H1 (cell line): Measurements from ENCODE around the gene SYT14. TPM values are rescaled to one million over a fixed set of nuclear protein-coding genes. Genes with fewer than 3 reads are reported as not detected.

ENCODE experiments used
- CTCF ChIA-PET: fragments of 300-600 bp; sonication (Branson Sonifier 250); formaldehyde crosslinking; loops from one replicate; lab custom pipeline; 2021; ENCODE audit not compliant: partially characterized antibody; lab: Charles Lee
- POLR2A ChIA-PET: fragments of 300-600 bp; sonication (Branson Sonifier 250); formaldehyde crosslinking; loops from one replicate; lab custom pipeline; 2021; ENCODE audit warnings: inconsistent platforms; ENCODE audit not compliant: partially characterized antibody; lab: Charles Lee
- DNase-seq, 2 experiments: peaks; one replicate each; pipeline versions ENCODE4 v3.0.0 to v3.0.0-alpha.2; 2010 to 2022; ENCODE audit warnings: low spot score in 2 of 2, low read depth in 1 of 2, mixed read lengths in 1 of 2
- FAIRE-seq: peaks from 2 replicates; lab custom pipeline; 2011; peaks lifted over from hg19 to GRCh38; lab: Jason Lieb, UNC
- H2AFZ ChIP-seq: 2 replicates; pipeline ENCODE4 v1.8.1; 2012; ENCODE audit warnings: low read length, inconsistent platforms
- H2AK5ac ChIP-seq: 2 replicates; pipeline ENCODE4 v1.6.1; 2013; ENCODE audit warnings: low read depth, low read length
- H2BK120ac ChIP-seq: replicated peaks from 2 replicates; pipeline ENCODE3; 2013; ENCODE audit warnings: low read depth, low read length, inconsistent platforms
- H2BK12ac ChIP-seq: 2 replicates; pipeline ENCODE4 v1.6.1; 2013; ENCODE audit warnings: low read depth, low read length
- H2BK15ac ChIP-seq: 2 replicates; pipeline ENCODE4 v1.6.1; 2013; ENCODE audit warnings: low read length
- H2BK20ac ChIP-seq: 2 replicates; pipeline ENCODE4 v1.6.1; 2013; ENCODE audit warnings: low read length
- H2BK5ac ChIP-seq: 2 replicates; pipeline ENCODE4 v1.6.1; 2013; ENCODE audit warnings: low read depth, low read length
- H3K14ac ChIP-seq: 2 replicates; pipeline ENCODE4 v1.6.1; 2013; ENCODE audit warnings: inconsistent platforms; ENCODE audit not compliant: insufficient read length
- H3K18ac ChIP-seq: 2 replicates; pipeline ENCODE4 v1.6.1; 2013; ENCODE audit warnings: low read length; ENCODE audit errors: extremely low read depth
- H3K23ac ChIP-seq: 2 replicates; pipeline ENCODE4 v1.6.1; 2013; ENCODE audit warnings: inconsistent platforms; ENCODE audit not compliant: insufficient read length
- H3K23me2 ChIP-seq: 2 replicates; pipeline ENCODE4 v1.6.1; 2013; ENCODE audit warnings: low read depth, low read length
- H3K27ac ChIP-seq: 2 replicates; pipeline ENCODE4 v1.6.1; 2011; ENCODE audit warnings: low read depth, low read length, inconsistent platforms
- H3K27me3 ChIP-seq, 4 experiments: replicated peaks in 1 of 4; 1 replicate in 1 of 4; 2 replicates in 3 of 4; pipeline versions ENCODE4 v1.6.1 to v1.8.1; 2011 to 2013; ENCODE audit warnings: low read length in 3 of 4, mild to moderate bottlenecking in 3 of 4, inconsistent platforms in 2 of 4, mixed read lengths in 2 of 4, moderate library complexity in 1 of 4; ENCODE audit not compliant: control insufficient read depth in 3 of 4, insufficient read depth in 3 of 4; ENCODE audit errors: extremely low read depth in 1 of 4
- H3K36me3 ChIP-seq, 4 experiments: 2 replicates each; pipeline versions ENCODE4 v1.6.1 to v1.8.1; 2011 to 2013; ENCODE audit warnings: mild to moderate bottlenecking in 4 of 4, low read length in 3 of 4, moderate library complexity in 2 of 4, control low read depth in 1 of 4, inconsistent platforms in 1 of 4; ENCODE audit not compliant: insufficient read depth in 4 of 4, control insufficient read depth in 2 of 4
- H3K4ac ChIP-seq: replicated peaks from 2 replicates; pipeline ENCODE3; 2013; ENCODE audit warnings: low read length, low read depth, mixed read lengths, inconsistent platforms; ENCODE audit not compliant: insufficient read length
- H3K4me1 ChIP-seq, 4 experiments: replicated peaks in 1 of 4; 1 replicate in 1 of 4; 2 replicates in 3 of 4; pipeline versions ENCODE4 v1.6.1 to v1.8.1; 2011 to 2013; ENCODE audit warnings: low read length in 3 of 4, inconsistent platforms in 2 of 4, mixed read lengths in 1 of 4; ENCODE audit not compliant: insufficient read depth in 4 of 4, control insufficient read depth in 3 of 4
- H3K4me2 ChIP-seq, 2 experiments: 2 replicates each; pipeline versions ENCODE4 v1.6.1 to v1.8.1; 2011 to 2013; ENCODE audit warnings: low read depth in 2 of 2, low read length in 2 of 2, control low read depth in 1 of 2, inconsistent platforms in 1 of 2, mild to moderate bottlenecking in 1 of 2; ENCODE audit not compliant: insufficient read depth in 1 of 2
- H3K4me3 ChIP-seq, 4 experiments: fragments of 200-600, 300-600 bp in 1 of 4; sonication (generic), shearing (Covaris generic), sonication (Bioruptor Twin) in 1 of 4; 2 replicates each; pipeline versions ENCODE4 v1.5.1 to v1.8.1; 2011 to 2016; ENCODE audit warnings: low read length in 4 of 4, low read depth in 3 of 4, control low read depth in 2 of 4, inconsistent platforms in 2 of 4, mild to moderate bottlenecking in 2 of 4, mixed read lengths in 1 of 4, moderate library complexity in 1 of 4; ENCODE audit not compliant: insufficient read depth in 2 of 4; ENCODE audit errors: extremely low read depth in 1 of 4
- H3K56ac ChIP-seq: replicated peaks from 2 replicates; pipeline ENCODE3; 2013; ENCODE audit warnings: low read depth, mild to moderate bottlenecking, mixed read lengths, low read length, inconsistent platforms; ENCODE audit not compliant: insufficient read length
- H3K79me1 ChIP-seq: 2 replicates; pipeline ENCODE4 v1.6.1; 2013; ENCODE audit warnings: low read depth, low read length, control low read depth
- H3K79me2 ChIP-seq, 2 experiments: 2 replicates each; pipeline versions ENCODE4 v1.6.1 to v1.8.1; 2012 to 2013; ENCODE audit warnings: low read length in 2 of 2, mild to moderate bottlenecking in 2 of 2, inconsistent platforms in 1 of 2; ENCODE audit not compliant: insufficient read depth in 2 of 2, control insufficient read depth in 1 of 2
- H3K9ac ChIP-seq, 4 experiments: replicated peaks in 1 of 4; 1 replicate in 1 of 4; 2 replicates in 3 of 4; pipeline versions ENCODE4 v1.6.1 to v1.8.1; 2011 to 2013; ENCODE audit warnings: low read depth in 3 of 4, low read length in 3 of 4, control low read depth in 2 of 4, mild to moderate bottlenecking in 2 of 4, moderate library complexity in 2 of 4, inconsistent platforms in 1 of 4; ENCODE audit errors: extremely low read depth in 1 of 4
- H3K9me3 ChIP-seq, 2 experiments: 2 replicates each; pipeline versions ENCODE4 v1.6.1 to v1.8.1; 2012 to 2013; ENCODE audit warnings: mild to moderate bottlenecking in 2 of 2, moderate library complexity in 2 of 2, control low read depth in 1 of 2, inconsistent platforms in 1 of 2, low read depth in 1 of 2, low read length in 1 of 2, mixed read lengths in 1 of 2; ENCODE audit not compliant: insufficient read depth in 2 of 2
- H4K20me1 ChIP-seq, 2 experiments: replicated peaks in 1 of 2; 2 replicates each; pipeline versions ENCODE3 to v1.8.1; 2011 to 2013; ENCODE audit warnings: inconsistent platforms in 2 of 2, low read length in 2 of 2, mild to moderate bottlenecking in 1 of 2; ENCODE audit not compliant: insufficient read depth in 2 of 2, control insufficient read depth in 1 of 2
- H4K5ac ChIP-seq: 2 replicates; pipeline ENCODE4 v1.6.1; 2013; ENCODE audit warnings: low read length, low read depth, mixed read lengths, inconsistent platforms; ENCODE audit not compliant: insufficient read length
- H4K8ac ChIP-seq: 2 replicates; pipeline ENCODE4 v1.8.0; 2013; ENCODE audit warnings: mild to moderate bottlenecking, moderate library complexity, low read length, inconsistent platforms; ENCODE audit not compliant: insufficient read depth; ENCODE audit errors: extremely low read depth
- H4K91ac ChIP-seq: replicated peaks from 2 replicates; pipeline ENCODE3; 2013; ENCODE audit warnings: low read length, mixed read lengths, inconsistent platforms; ENCODE audit not compliant: insufficient read length
- BRCA1 ChIP-seq: IDR thresholded peaks from 2 replicates; pipeline ENCODE4 v1.6.1; 2012; ENCODE audit warnings: low read depth, low read length, improper control_type of control experiment
- EGR1 ChIP-seq: IDR thresholded peaks from 2 replicates; pipeline ENCODE4 v1.6.1; 2011; ENCODE audit warnings: low read depth, low read length, borderline replicate concordance
- EZH2 ChIP-seq: fragments of 200-600 bp; sonication (generic); IDR thresholded peaks from 2 replicates; pipeline ENCODE4 v1.7.1; 2012; ENCODE audit warnings: low read depth, mild to moderate bottlenecking, moderate library complexity, low read length, inconsistent platforms; ENCODE audit not compliant: severe bottlenecking
- HDAC6 ChIP-seq: IDR thresholded peaks from one replicate; pipeline ENCODE4 v1.7.1; 2012; ENCODE audit warnings: low read depth, mild to moderate bottlenecking, inconsistent platforms, low read length, moderate library complexity
- NANOG ChIP-seq: IDR thresholded peaks from 2 replicates; pipeline ENCODE4 v1.6.1; 2011; ENCODE audit warnings: low read length, low read depth, mild to moderate bottlenecking, inconsistent platforms; ENCODE audit not compliant: insufficient read depth, poor library complexity, severe bottlenecking
- RNF2 ChIP-seq: fragments of 200-900, 300-1000 bp; sonication (generic); IDR thresholded peaks from 2 replicates; pipeline ENCODE4 v1.7.1; 2016; ENCODE audit warnings: borderline replicate concordance, low read depth, mild to moderate bottlenecking, antibody characterized with exemption, low read length; ENCODE audit not compliant: poor library complexity, severe bottlenecking; ENCODE audit errors: missing control alignments
- SAP30 ChIP-seq: fragments of 300-600 bp; sonication (generic); IDR thresholded peaks from 2 replicates; pipeline ENCODE4 v1.7.1; 2012; ENCODE audit warnings: low read length, moderate library complexity, mild to moderate bottlenecking, inconsistent platforms; ENCODE audit not compliant: insufficient read depth, insufficient replicate concordance
- SIRT6 ChIP-seq: IDR thresholded peaks from one replicate; pipeline ENCODE4 v1.7.1; 2012; ENCODE audit warnings: low read length, inconsistent platforms
- SP1 ChIP-seq: IDR thresholded peaks from 2 replicates; pipeline ENCODE4 v1.6.1; 2011; ENCODE audit warnings: low read depth, low read length
- WGBS, 2 experiments: shearing (Covaris generic) in 1 of 2; methylation state at CpG; one replicate each; pipeline versions ENCODE4 v1.1.6 to v1.1.7; 2013 to 2015; ENCODE audit warnings: low lambda C conversion rate in 2 of 2, mixed read lengths in 2 of 2, inconsistent platforms in 1 of 2, low coverage in 1 of 2, missing lambda C conversion rate in 1 of 2; ENCODE audit not compliant: insufficient replicate concordance in 2 of 2, insufficient coverage in 1 of 2, insufficient read length in 1 of 2; ENCODE audit errors: extremely low coverage in 1 of 2, missing lambda C conversion rate in 1 of 2; 5-methylcytosine and 5-hydroxymethylcytosine counted together
- polyA plus RNA-seq, 7 experiments: library from polyadenylated mRNA; depleted of rRNA in 3 of 7; stranded (reverse) in 5 of 7; unstranded in 2 of 7; fragments of >200 nt in 5 of 7; fragments of 200-250 nt in 2 of 7; gene quantifications; 1 replicate in 5 of 7; 2 replicates in 1 of 7; 4 replicates in 1 of 7; pipeline versions ENCODE4 v1.2.1 to v1.2.3, GENCODE V29; 2011 to 2013; ENCODE audit warnings: missing spikeins in 2 of 7, mixed read lengths in 2 of 7
- total RNA-seq: library from RNA; stranded (reverse); fragmentation: NEBNext Ultra II Directional; extraction: Animal tissue kit (Norgen Biotek cat#: 25700); gene quantifications from 2 replicates; pipeline ENCODE4 v1.2.1, GENCODE V29; 2021
- TF ChIP-seq, protein P1 (sequence below), 3 experiments: IDR thresholded peaks; 1 replicate in 2 of 3; 2 replicates in 1 of 3; pipeline versions ENCODE4 v1.5.1 to v1.6.1; 2011; ENCODE audit warnings: low read length in 3 of 3, mild to moderate bottlenecking in 3 of 3, inconsistent platforms in 2 of 3, low read depth in 1 of 3, moderate library complexity in 1 of 3; ENCODE audit not compliant: insufficient read depth in 1 of 3; ENCODE audit errors: control extremely low read depth in 1 of 3

Gene SYT14
- total and polyA plus RNA-seq, 2 of the 8 experiments (the other 6 are each of a cell fraction or from before 2014, with no cell fraction given): 2.3 to 18.4 TPM

DNA sequence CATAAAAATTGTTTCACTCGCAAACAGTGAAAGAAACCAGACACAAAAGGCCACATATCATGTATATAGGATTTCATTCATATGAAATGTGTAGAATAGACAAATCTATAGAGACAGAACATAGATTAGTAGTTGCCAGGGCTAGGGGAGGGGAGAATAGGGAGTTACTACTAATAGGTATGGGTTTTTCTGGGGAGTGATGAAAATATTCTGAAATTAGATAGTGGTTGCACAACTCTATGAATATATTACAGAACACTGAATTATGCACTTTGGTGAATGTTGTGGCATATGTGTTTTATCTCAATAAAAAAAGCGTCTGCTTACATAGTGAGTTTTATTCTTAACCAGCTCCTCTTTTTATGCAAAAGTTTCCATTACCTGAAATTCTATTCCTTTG is 21.6 kb downstream of the SYT14 start:
- H3K79me2 ChIP-seq: no peaks in the 10 kb centered on the region
- H2AK5ac ChIP-seq: no peak overlapping the region
- no peak overlapping the region for H4K8ac ChIP-seq
- H3K36me3 ChIP-seq: no peaks in the 10 kb centered on the region; a peak in 1 of 8 replicates
- no peak overlapping the region for H3K4me2 ChIP-seq
- no peak overlapping the region for H3K14ac ChIP-seq
- FAIRE-seq: no peak
- no peak overlapping the region for H2BK120ac ChIP-seq
- no peaks in the 10 kb centered on the region for H3K23me2 ChIP-seq
- H2BK15ac ChIP-seq: no peak overlapping the region
- H3K4ac ChIP-seq: no peak overlapping the region
- H3K9me3 ChIP-seq: no peaks in the 10 kb centered on the region
- CTCF ChIA-PET: no interaction called here
- no peak overlapping the region for H4K91ac ChIP-seq
- H3K4me1 ChIP-seq: no peaks in the 10 kb centered on the region
- no peak overlapping the region for H2AFZ ChIP-seq
- H4K20me1 ChIP-seq: peaks cover 0 to 1% of the 10 kb centered on the region in 2 experiments
- POLR2A ChIA-PET: no interaction called here
- H3K79me1 ChIP-seq: no peaks in the 10 kb centered on the region
- no peak overlapping the region for H4K5ac ChIP-seq
- H2BK5ac ChIP-seq: no peak overlapping the region
- 89% methylated on average over 2 of the region's 2 CpGs; no CpG with 5 or more reads in 1 of the 2 experiments for WGBS, 2 experiments
- no peak overlapping the region for H2BK12ac ChIP-seq
- no peak overlapping the region for H3K4me3 ChIP-seq
- no peak overlapping the region for H3K23ac ChIP-seq
- no peak overlapping the region for H3K56ac ChIP-seq
- H3K9ac ChIP-seq: no peak overlapping the region
- H3K27ac ChIP-seq: no peak overlapping the region
- no peaks in the 10 kb centered on the region for H3K27me3 ChIP-seq
- no peak overlapping the region for H3K18ac ChIP-seq
- DNase-seq: no peak
- H2BK20ac ChIP-seq: no peak overlapping the region
- TF ChIP-seq EGR1 (no peak), SIRT6 (no peak), SAP30 (no peak), NANOG (no peak), EZH2 (no peak), HDAC6 (no peak), RNF2 (no peak), BRCA1 (no peak), SP1 (no peak)
- TF ChIP-seq, protein P1, sequence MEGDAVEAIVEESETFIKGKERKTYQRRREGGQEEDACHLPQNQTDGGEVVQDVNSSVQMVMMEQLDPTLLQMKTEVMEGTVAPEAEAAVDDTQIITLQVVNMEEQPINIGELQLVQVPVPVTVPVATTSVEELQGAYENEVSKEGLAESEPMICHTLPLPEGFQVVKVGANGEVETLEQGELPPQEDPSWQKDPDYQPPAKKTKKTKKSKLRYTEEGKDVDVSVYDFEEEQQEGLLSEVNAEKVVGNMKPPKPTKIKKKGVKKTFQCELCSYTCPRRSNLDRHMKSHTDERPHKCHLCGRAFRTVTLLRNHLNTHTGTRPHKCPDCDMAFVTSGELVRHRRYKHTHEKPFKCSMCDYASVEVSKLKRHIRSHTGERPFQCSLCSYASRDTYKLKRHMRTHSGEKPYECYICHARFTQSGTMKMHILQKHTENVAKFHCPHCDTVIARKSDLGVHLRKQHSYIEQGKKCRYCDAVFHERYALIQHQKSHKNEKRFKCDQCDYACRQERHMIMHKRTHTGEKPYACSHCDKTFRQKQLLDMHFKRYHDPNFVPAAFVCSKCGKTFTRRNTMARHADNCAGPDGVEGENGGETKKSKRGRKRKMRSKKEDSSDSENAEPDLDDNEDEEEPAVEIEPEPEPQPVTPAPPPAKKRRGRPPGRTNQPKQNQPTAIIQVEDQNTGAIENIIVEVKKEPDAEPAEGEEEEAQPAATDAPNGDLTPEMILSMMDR (IDR thresholded peaks at IDR 0.05; ENCODE audit: control extremely low read depth in 1 of 3, insufficient read depth in 1 of 3, low read depth in 1 of 3, low read length in 3 of 3): no peak
